ENCODE results near the gene ATP8A1. TPM values are rescaled to one million over a fixed set of nuclear protein-coding genes. Genes with fewer than 3 reads are reported as not detected.
"Not testable (repeated sequence)": the region's sequence is repeated elsewhere in the genome, so short reads cannot be mapped to it uniquely, and the experiment has no call there.

The ATP8A1 gene
- total RNA-seq, 6 donors from 2014 or later = 39.5 to 264 (median 144) TPM

DNA sequence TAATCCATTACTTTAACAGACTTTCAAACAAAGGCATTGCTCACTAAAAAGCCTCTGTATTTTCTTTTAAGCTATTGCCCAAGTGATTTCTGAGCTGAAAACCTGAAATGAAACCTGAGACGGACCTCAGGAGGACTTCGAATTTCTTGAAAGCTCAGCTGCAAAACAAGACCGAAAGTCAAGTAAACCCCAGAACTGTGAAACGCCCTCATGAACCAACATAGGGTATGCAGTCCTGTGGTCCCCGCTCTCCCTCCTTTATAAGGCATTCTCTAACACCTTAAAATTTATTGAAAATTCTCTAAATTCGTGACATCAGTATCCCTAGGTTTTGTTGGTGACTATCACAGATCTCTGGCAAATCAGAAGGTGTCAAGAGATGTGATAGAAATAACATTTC lies 167.8 kb downstream of the ATP8A1 start:
- ATAC-seq (ENCODE audit: low FRiP score in 2 of 2) (no peak), DNase-seq (no peak)
- H3K4me3 ChIP-seq = no peak overlapping the region
- no peaks in the 10 kb centered on the region for H3K9me3 ChIP-seq
- no peak for TF ChIP-seq POLR2AphosphoS5 (IDR thresholded peaks at IDR 0.05)
- no peak for TF ChIP-seq EP300 (IDR thresholded peaks at IDR 0.05)
- TF ChIP-seq POLR2A (IDR thresholded peaks at IDR 0.05) = no peak
- TF ChIP-seq, protein P1, sequence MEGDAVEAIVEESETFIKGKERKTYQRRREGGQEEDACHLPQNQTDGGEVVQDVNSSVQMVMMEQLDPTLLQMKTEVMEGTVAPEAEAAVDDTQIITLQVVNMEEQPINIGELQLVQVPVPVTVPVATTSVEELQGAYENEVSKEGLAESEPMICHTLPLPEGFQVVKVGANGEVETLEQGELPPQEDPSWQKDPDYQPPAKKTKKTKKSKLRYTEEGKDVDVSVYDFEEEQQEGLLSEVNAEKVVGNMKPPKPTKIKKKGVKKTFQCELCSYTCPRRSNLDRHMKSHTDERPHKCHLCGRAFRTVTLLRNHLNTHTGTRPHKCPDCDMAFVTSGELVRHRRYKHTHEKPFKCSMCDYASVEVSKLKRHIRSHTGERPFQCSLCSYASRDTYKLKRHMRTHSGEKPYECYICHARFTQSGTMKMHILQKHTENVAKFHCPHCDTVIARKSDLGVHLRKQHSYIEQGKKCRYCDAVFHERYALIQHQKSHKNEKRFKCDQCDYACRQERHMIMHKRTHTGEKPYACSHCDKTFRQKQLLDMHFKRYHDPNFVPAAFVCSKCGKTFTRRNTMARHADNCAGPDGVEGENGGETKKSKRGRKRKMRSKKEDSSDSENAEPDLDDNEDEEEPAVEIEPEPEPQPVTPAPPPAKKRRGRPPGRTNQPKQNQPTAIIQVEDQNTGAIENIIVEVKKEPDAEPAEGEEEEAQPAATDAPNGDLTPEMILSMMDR (IDR thresholded peaks at IDR 0.05) = no peak
- 79 to 85% methylated on average over 6 of the region's 6 CpGs for WGBS, 2 donors
- no peak overlapping the region for H3K27ac ChIP-seq
- H3K4me1 ChIP-seq = no peaks in the 10 kb centered on the region
- H3K36me3 ChIP-seq = no peaks in the 10 kb centered on the region
- no peaks in the 10 kb centered on the region for H3K27me3 ChIP-seq

GRCh38 chr4:42488554-42488953 lies 168.4 kb downstream of the ATP8A1 start:
- Histone ChIP-seq H3K27me3 (no peaks in the 10 kb centered on the region), H3K4me3 (no peak overlapping the region), H3K4me1 (no peaks in the 10 kb centered on the region), H3K27ac (no peak overlapping the region), H3K36me3 (no peaks in the 10 kb centered on the region), H3K9me3 (no peaks in the 10 kb centered on the region)
- TF ChIP-seq POLR2A (IDR thresholded peaks at IDR 0.05) = no peak
- TF ChIP-seq POLR2AphosphoS5 (IDR thresholded peaks at IDR 0.05) = no peak
- TF ChIP-seq EP300 (IDR thresholded peaks at IDR 0.05) = no peak
- TF ChIP-seq, protein P1 (IDR thresholded peaks at IDR 0.05) = no peak
- no peak for ATAC-seq (ENCODE audit: low FRiP score in 2 of 2)
- no peak for DNase-seq
- 93 to 100% methylated on average over 3 of the region's 3 CpGs for WGBS, 2 donors

GRCh38 chr4:42488114-42488513 lies 168.8 kb downstream of the ATP8A1 start:
- ATAC-seq (ENCODE audit: low FRiP score in 2 of 2) = no peak
- 87 to 93% methylated on average over 2 of the region's 2 CpGs for WGBS, 2 donors

GRCh38 chr4:42487230-42487629 lies 169.7 kb downstream of the ATP8A1 start:
- no peak overlapping the region for H3K4me3 ChIP-seq
- H3K27ac ChIP-seq = no peak overlapping the region
- DNase-seq (no peak), ATAC-seq (ENCODE audit: low FRiP score in 2 of 2) (no peak)
- H3K27me3 ChIP-seq = no peaks in the 10 kb centered on the region
- H3K9me3 ChIP-seq = no peaks in the 10 kb centered on the region
- TF ChIP-seq POLR2AphosphoS5 (IDR thresholded peaks at IDR 0.05) = no peak
- TF ChIP-seq POLR2A (IDR thresholded peaks at IDR 0.05) = no peak
- TF ChIP-seq, protein P1 (IDR thresholded peaks at IDR 0.05) = no peak
- no peak for TF ChIP-seq EP300 (IDR thresholded peaks at IDR 0.05)
- WGBS, 2 donors = 32 to 33% methylated on average over 1 of the region's 1 CpG
- H3K36me3 ChIP-seq = no peaks in the 10 kb centered on the region
- no peaks in the 10 kb centered on the region for H3K4me1 ChIP-seq

More at GRCh38 chr4:42488114-42488513, 168.8 kb downstream of the ATP8A1 start:
- no peak for DNase-seq
- H3K36me3 ChIP-seq = no peaks in the 10 kb centered on the region
- H3K9me3 ChIP-seq = no peaks in the 10 kb centered on the region
- no peak overlapping the region for H3K27ac ChIP-seq
- no peak overlapping the region for H3K4me3 ChIP-seq
- H3K27me3 ChIP-seq = no peaks in the 10 kb centered on the region
- TF ChIP-seq POLR2AphosphoS5 (IDR thresholded peaks at IDR 0.05) (no peak), EP300 (IDR thresholded peaks at IDR 0.05) (no peak), POLR2A (IDR thresholded peaks at IDR 0.05) (no peak)
- TF ChIP-seq, protein P1 (IDR thresholded peaks at IDR 0.05) = no peak
- no peaks in the 10 kb centered on the region for H3K4me1 ChIP-seq

DNA sequence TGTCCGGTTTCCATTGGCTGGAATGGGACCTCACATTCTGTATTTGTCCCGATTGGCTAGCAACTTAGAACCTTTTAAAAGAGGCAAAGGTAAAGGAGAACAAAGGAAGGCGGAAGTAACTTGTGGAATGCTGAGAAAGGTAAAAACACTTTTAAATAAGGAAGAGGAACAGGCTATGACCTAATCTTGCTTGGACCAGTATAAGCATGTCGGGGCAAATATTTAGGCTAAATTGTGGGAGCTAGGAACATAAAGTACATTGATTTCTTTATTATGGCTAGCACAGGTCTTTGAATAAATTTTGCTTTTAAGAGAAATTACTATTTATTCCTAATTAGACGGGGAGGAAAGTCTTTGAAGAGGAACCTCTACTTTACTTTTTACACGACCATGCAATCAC lies 170.7 kb downstream of the ATP8A1 start:
- not testable (repeated sequence) for H3K27me3 ChIP-seq; H3K4me3 ChIP-seq; H3K4me1 ChIP-seq; H3K36me3 ChIP-seq; ATAC-seq (ENCODE audit: low FRiP score in 2 of 2); H3K9me3 ChIP-seq; H3K27ac ChIP-seq; DNase-seq
- WGBS, 2 donors = 96% methylated on average over 6 of the region's 6 CpGs

Measured in upper lobe of left lung (tissue), 6 donors.